ENCODE results near the gene TUBB4B.

Gene TUBB4B

DNA sequence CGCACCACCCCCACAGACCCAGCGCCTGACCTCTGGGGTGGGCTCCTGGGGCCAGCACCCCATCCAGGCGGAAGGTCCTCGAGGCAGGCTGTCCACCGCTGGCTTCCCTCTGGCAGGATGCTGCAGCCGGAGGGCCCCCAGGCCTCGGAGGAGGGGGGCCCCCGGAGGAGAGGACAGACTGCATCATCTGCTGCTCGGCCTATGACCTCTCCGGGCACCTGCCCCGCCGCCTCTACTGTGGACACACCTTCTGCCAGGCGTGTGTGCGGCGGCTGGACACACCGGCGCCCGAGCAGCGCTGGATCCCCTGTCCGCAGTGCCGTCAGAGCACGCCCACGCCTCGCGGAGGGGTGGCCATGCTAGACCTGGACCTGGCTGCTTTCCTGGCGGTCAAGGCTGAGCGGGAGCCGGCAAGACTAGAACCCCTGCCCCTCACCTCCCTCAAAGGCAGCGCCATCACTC, 12.6 kb upstream of the TUBB4B start:
- no peak for DNase-seq (ENCODE audit: low spot score)
- in situ Hi-C loops (cut with MboI; ENCODE audit: low sequenced_read_pairs, unreplicated experiment) = loop anchor here (5.0 kb wide), 1 partner anchor 111 kb away; no protein-coding TSS in a partner anchor
- TF ChIP-seq, protein P1, sequence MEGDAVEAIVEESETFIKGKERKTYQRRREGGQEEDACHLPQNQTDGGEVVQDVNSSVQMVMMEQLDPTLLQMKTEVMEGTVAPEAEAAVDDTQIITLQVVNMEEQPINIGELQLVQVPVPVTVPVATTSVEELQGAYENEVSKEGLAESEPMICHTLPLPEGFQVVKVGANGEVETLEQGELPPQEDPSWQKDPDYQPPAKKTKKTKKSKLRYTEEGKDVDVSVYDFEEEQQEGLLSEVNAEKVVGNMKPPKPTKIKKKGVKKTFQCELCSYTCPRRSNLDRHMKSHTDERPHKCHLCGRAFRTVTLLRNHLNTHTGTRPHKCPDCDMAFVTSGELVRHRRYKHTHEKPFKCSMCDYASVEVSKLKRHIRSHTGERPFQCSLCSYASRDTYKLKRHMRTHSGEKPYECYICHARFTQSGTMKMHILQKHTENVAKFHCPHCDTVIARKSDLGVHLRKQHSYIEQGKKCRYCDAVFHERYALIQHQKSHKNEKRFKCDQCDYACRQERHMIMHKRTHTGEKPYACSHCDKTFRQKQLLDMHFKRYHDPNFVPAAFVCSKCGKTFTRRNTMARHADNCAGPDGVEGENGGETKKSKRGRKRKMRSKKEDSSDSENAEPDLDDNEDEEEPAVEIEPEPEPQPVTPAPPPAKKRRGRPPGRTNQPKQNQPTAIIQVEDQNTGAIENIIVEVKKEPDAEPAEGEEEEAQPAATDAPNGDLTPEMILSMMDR (IDR thresholded peaks at IDR 0.05; ENCODE audit: borderline replicate concordance, control extremely low read depth, extremely low read depth, insufficient read depth, missing control alignments) = no peak

DNA sequence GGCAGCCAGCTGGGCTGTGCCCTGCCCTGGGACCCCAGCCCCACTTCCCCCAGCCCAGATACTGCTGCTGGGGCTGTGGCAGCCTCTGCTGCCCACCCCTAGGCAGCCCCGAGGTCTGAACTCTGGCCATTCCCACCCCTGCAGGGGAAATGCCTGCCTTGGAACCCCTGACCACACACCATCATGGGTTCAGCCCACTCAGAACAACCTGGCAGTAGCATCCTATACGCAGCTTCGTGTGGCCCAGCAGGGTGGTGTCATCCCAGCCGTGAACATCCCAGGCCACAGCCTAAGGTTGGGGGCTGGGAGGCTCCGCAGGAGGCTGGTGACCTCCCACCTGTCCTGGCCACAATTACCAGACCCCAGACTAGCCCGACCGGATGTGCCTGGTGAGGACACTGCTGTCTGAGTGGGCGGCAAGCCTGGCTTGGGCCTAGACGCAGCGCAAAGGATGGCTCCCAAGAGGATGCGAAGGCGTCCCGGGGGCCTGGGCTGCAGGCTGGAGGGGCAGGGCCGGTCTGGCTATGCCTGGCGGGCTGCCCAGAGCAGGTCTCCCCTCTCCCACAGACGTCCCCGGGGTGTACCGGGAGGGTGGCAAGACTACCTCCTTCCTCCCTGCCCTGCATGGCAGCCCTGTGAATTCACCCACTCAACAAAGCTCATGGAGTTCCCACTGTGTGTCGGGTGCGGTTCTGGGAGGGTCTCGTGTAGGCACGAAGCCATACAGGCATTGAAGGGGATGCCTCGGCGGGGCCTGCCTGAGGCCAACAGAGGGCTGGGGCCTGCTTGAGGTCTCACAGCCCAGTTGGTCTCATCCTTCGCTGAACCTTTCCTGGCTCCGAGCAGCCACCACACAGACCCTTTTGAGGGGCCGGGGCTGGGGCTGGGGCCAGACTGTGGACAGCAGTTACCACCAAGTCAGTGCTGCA, 11.9 kb upstream of the TUBB4B start:
- no peak for DNase-seq (ENCODE audit: low spot score)
- TF ChIP-seq, protein P1 (IDR thresholded peaks at IDR 0.05; ENCODE audit: borderline replicate concordance, control extremely low read depth, extremely low read depth, insufficient read depth, missing control alignments) = no peak
- in situ Hi-C loops (cut with MboI; ENCODE audit: low sequenced_read_pairs, unreplicated experiment) = loop anchor here (5.0 kb wide), 1 partner anchor 112 kb away; no protein-coding TSS in a partner anchor

DNA sequence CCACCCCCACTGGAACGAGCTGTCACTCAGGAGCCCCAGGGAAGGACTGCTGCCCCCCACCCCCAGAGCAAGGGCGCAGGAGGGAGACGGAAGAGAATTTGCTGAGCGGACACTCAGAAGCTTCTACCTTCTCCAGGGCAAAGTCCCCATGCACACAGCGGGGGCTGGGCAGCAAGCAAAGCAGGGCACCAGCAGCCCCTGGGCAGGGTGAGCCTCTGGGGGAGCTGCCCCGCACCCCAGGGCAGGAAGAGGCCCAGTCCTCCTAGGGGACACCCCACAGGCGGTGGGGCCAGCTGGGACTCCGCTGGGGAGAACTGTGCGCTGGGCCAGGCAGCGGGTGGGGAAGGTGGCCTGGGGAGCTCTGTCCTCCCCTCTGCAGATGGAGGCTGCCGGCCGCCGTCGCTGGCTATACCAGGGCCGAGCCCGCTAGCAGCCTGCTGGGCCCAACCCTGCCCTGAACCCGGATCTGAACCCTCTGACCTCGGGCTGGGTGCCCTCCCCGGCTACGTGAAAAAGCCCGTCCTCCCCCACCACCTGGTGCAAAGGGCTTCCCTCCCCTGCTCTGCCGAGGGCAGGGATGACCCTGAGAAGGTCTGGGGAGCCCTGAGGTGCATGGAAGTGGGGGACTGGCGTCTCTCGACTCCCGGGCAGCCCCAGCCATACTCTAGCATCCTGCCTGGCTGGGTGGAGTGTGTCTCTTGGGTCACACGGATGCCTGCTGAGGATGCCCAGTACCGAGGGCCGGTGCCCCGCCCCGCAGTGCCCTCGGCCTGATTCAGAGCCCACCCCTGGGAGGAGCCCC, 11.0 kb upstream of the TUBB4B start:
- in situ Hi-C loops (cut with MboI; ENCODE audit: low sequenced_read_pairs, unreplicated experiment) = loop anchor here (5.0 kb wide), 1 partner anchor 113 kb away; no protein-coding TSS in a partner anchor
- TF ChIP-seq, protein P1 (IDR thresholded peaks at IDR 0.05; ENCODE audit: borderline replicate concordance, control extremely low read depth, extremely low read depth, insufficient read depth, missing control alignments) = no peak
- DNase-seq (ENCODE audit: low spot score) = no peak

DNA sequence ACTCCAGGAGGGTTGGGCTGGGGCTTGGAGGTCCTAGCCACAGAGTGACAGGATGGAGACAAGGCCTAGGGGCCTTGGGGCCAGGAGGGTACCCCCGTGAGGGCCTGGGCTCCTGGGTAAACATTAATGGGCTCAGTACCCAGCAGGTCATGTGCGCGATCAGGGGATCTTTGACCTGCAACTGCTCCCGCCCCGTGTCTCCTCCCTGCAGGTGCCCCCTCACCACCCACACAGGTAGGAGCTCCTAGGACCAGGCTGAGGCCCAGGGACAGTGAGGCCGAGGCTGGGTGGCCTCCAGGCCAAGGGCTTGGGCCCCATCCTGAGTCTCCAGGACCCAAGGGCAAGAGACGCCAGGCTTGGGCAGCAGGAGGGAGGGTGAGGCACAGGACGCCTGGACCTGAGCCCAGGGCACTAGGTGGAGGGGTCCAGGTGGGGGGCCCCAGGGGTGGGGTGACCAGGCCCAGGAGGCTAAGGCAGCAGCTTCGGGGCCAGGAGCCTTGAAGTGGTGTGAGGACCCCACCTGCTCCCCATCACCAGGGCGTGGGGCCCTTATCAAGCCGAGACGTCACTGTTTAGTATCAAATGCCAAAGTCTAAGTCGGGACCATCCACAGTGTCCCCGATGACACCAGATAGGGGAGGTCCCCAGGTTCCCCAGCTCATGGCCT, 10.2 kb upstream of the TUBB4B start, which contains the start of gene SLC34A3:
SLC34A3 (plus strand) TSS at position 197 of the 667 bp plus-strand sequence. CDS start 802 bp downstream, outside the sequence.
- in situ Hi-C loops (cut with MboI; ENCODE audit: low sequenced_read_pairs, unreplicated experiment) = no loop called here
- DNase-seq (ENCODE audit: low spot score) = no peak
- TF ChIP-seq, protein P1 (IDR thresholded peaks at IDR 0.05; ENCODE audit: borderline replicate concordance, control extremely low read depth, extremely low read depth, insufficient read depth, missing control alignments) = no peak

DNA sequence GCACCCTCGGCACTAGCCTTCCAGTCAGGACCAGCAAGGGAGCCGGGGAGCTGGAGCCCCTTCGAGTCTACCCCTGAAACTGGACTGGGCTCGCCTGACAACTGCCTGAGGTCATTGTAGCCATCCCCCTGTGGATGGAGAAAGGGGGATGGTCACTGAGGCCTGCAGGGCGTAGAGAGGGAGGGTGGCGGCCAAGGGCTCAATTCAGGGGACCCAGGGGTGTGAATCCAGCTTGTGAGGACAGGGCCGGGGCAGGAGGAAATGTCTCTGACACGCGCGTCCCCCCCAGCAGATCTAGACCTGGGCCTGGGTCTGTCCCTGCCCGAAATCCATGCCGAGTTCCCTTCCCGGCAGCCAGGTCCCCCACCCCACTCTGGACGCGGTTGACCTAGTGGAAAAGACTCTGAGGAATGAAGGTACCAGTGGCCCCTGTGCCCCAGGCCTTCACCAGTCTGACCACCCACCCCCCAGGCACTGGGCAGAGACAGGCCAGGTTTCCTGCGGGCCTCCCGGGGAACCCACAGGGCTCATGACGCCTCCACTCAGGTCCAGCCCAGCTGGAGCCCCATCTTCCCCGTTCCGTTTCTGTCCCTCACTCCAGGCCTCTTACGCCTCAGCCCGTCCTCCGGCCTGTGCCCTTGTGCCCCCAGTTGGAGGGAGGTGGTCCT, 9.6 kb upstream of the TUBB4B start:
- TF ChIP-seq, protein P1 (IDR thresholded peaks at IDR 0.05; ENCODE audit: borderline replicate concordance, control extremely low read depth, extremely low read depth, insufficient read depth, missing control alignments) = no peak
- in situ Hi-C loops (cut with MboI; ENCODE audit: low sequenced_read_pairs, unreplicated experiment) = no loop called here
- DNase-seq (ENCODE audit: low spot score) = no peak
